ENCODE data around the gene TRIM63.

TRIM63 gene

GRCh38 chr1:26049531-26050247 lies 17.7 kb downstream of the TRIM63 start:
- Mint-ChIP-seq H3K27me3 (peaks cover 36% of the 10 kb centered on the region), H3K27ac (no peak overlapping the region), H3K36me3 (no peaks in the 10 kb centered on the region), H3K4me3 (no peak overlapping the region), H3K4me1 (no peaks in the 10 kb centered on the region), H3K9me3 (no peaks in the 10 kb centered on the region)

GRCh38 chr1:26047278-26047874 lies 20.1 kb downstream of the TRIM63 start:
- Mint-ChIP-seq H3K27me3 (peaks cover 40% of the 10 kb centered on the region), H3K36me3 (no peaks in the 10 kb centered on the region), H3K27ac (no peak overlapping the region), H3K9me3 (no peaks in the 10 kb centered on the region), H3K4me3 (no peak overlapping the region), H3K4me1 (no peaks in the 10 kb centered on the region)

- Mint-ChIP-seq H3K27me3 (peaks cover 38% of the 10 kb centered on the region), H3K4me1 (no peaks in the 10 kb centered on the region), H3K4me3 (no peak overlapping the region), H3K36me3 (no peaks in the 10 kb centered on the region), H3K27ac (no peak overlapping the region), H3K9me3 (no peaks in the 10 kb centered on the region)
Measured at GRCh38 chr1:26046246-26047095, 21.0 kb downstream of the TRIM63 start.

- peak within 1 kb of the TSS; percentile 20 for H3K4me3 Mint-ChIP-seq
- no peaks in the 10 kb centered on the region for H3K36me3 Mint-ChIP-seq
- no peaks in the 10 kb centered on the region for H3K9me3 Mint-ChIP-seq
- H3K27ac Mint-ChIP-seq, result no peak within 1 kb of the TSS
- H3K27me3 Mint-ChIP-seq, result peaks cover 38% of the 10 kb centered on the region
- no peaks in the 10 kb centered on the region for H3K4me1 Mint-ChIP-seq
Measured at GRCh38 chr1:26045722-26046245, 21.6 kb downstream of the TRIM63 start, which contains the start of gene SLC30A2. TSS of gene SLC30A2 (minus strand) at chr1:26046118. CDS start at chr1:26045896, 222 bp downstream.

GRCh38 chr1:26044971-26045721 lies 22.3 kb downstream of the TRIM63 start:
- H3K4me3 Mint-ChIP-seq, result peak overlapping the region; percentile 20
- H3K9me3 Mint-ChIP-seq, result no peaks in the 10 kb centered on the region
- H3K27ac Mint-ChIP-seq, result no peak overlapping the region
- H3K36me3 Mint-ChIP-seq, result no peaks in the 10 kb centered on the region
- no peaks in the 10 kb centered on the region for H3K4me1 Mint-ChIP-seq
- H3K27me3 Mint-ChIP-seq, result peaks cover 37% of the 10 kb centered on the region

- Mint-ChIP-seq H3K4me3 (no peak overlapping the region), H3K9me3 (no peaks in the 10 kb centered on the region), H3K36me3 (no peaks in the 10 kb centered on the region), H3K4me1 (no peaks in the 10 kb centered on the region), H3K27ac (no peak overlapping the region), H3K27me3 (peaks cover 33% of the 10 kb centered on the region)
Measured at GRCh38 chr1:26044414-26044813, 23.0 kb downstream of the TRIM63 start.

- H3K36me3 Mint-ChIP-seq, result no peaks in the 10 kb centered on the region
- H3K27me3 Mint-ChIP-seq, result peaks cover 30% of the 10 kb centered on the region
- no peaks in the 10 kb centered on the region for H3K9me3 Mint-ChIP-seq
- H3K4me3 Mint-ChIP-seq, result no peak overlapping the region
- no peaks in the 10 kb centered on the region for H3K4me1 Mint-ChIP-seq
- no peak overlapping the region for H3K27ac Mint-ChIP-seq
Measured at GRCh38 chr1:26043765-26044164, 23.7 kb downstream of the TRIM63 start.

- Mint-ChIP-seq H3K27me3 (peaks cover 16% of the 10 kb centered on the region), H3K27ac (no peak overlapping the region), H3K4me1 (no peaks in the 10 kb centered on the region), H3K4me3 (no peak overlapping the region), H3K36me3 (no peaks in the 10 kb centered on the region), H3K9me3 (no peaks in the 10 kb centered on the region)
Measured at GRCh38 chr1:26041978-26042377, 25.5 kb downstream of the TRIM63 start.

- H3K9me3 Mint-ChIP-seq, result no peaks in the 10 kb centered on the region
- no peaks in the 10 kb centered on the region for H3K4me1 Mint-ChIP-seq
- H3K4me3 Mint-ChIP-seq, result no peak overlapping the region
- no peak overlapping the region for H3K27ac Mint-ChIP-seq
- H3K27me3 Mint-ChIP-seq, result peaks cover 16% of the 10 kb centered on the region
- no peaks in the 10 kb centered on the region for H3K36me3 Mint-ChIP-seq
Measured at GRCh38 chr1:26041401-26041800, 26.0 kb downstream of the TRIM63 start.

GRCh38 chr1:26038904-26039303 lies 28.5 kb downstream of the TRIM63 start:
- no peak overlapping the region for H3K4me3 Mint-ChIP-seq
- no peaks in the 10 kb centered on the region for H3K9me3 Mint-ChIP-seq
- H3K27ac Mint-ChIP-seq, result no peak overlapping the region
- peaks cover 11% of the 10 kb centered on the region for H3K4me1 Mint-ChIP-seq
- H3K36me3 Mint-ChIP-seq, result no peaks in the 10 kb centered on the region
- H3K27me3 Mint-ChIP-seq, result peaks cover 2% of the 10 kb centered on the region

GRCh38 chr1:26038477-26038876 lies 29.0 kb downstream of the TRIM63 start:
- Mint-ChIP-seq H3K27ac (no peak overlapping the region), H3K4me3 (no peak overlapping the region), H3K36me3 (no peaks in the 10 kb centered on the region), H3K27me3 (no peaks in the 10 kb centered on the region), H3K9me3 (no peaks in the 10 kb centered on the region), H3K4me1 (peaks cover 11% of the 10 kb centered on the region)

- H3K4me3 Mint-ChIP-seq, result no peak overlapping the region
- no peaks in the 10 kb centered on the region for H3K9me3 Mint-ChIP-seq
- no peak overlapping the region for H3K27ac Mint-ChIP-seq
- peaks cover 11% of the 10 kb centered on the region for H3K4me1 Mint-ChIP-seq
- H3K36me3 Mint-ChIP-seq, result no peaks in the 10 kb centered on the region
- H3K27me3 Mint-ChIP-seq, result no peaks in the 10 kb centered on the region
Measured at GRCh38 chr1:26037904-26038303, 29.5 kb downstream of the TRIM63 start.

- Mint-ChIP-seq H3K36me3 (no peaks in the 10 kb centered on the region), H3K4me3 (no peak overlapping the region), H3K27ac (no peak overlapping the region), H3K4me1 (peaks cover 11% of the 10 kb centered on the region), H3K27me3 (no peaks in the 10 kb centered on the region), H3K9me3 (no peaks in the 10 kb centered on the region)
Measured at GRCh38 chr1:26036756-26037281, 30.6 kb downstream of the TRIM63 start.

- H3K9me3 Mint-ChIP-seq, result no peaks in the 10 kb centered on the region
- H3K4me1 Mint-ChIP-seq, result peaks cover 11% of the 10 kb centered on the region
- no peaks in the 10 kb centered on the region for H3K36me3 Mint-ChIP-seq
- H3K27me3 Mint-ChIP-seq, result no peaks in the 10 kb centered on the region
- peak overlapping the region; percentile 68 for H3K27ac Mint-ChIP-seq
- peak overlapping the region; percentile 97 for H3K4me3 Mint-ChIP-seq
Measured at GRCh38 chr1:26035959-26036755, 31.3 kb downstream of the TRIM63 start.

Measured in activated naive CD4-positive, alpha-beta T cell treated with anti-CD3 and anti-CD28 coated beads, Interleukin-2, amount 50 U/mL, for 24 hours (primary cell).